ENCODE data around the gene MPHOSPH10. TPM values are rescaled to one million over a fixed set of nuclear protein-coding genes. Genes with fewer than 3 reads are reported as not detected.

The MPHOSPH10 gene
- total RNA-seq, 3 donors from 2014 or later: 24.8 to 32.1 (median 27.5) TPM

DNA sequence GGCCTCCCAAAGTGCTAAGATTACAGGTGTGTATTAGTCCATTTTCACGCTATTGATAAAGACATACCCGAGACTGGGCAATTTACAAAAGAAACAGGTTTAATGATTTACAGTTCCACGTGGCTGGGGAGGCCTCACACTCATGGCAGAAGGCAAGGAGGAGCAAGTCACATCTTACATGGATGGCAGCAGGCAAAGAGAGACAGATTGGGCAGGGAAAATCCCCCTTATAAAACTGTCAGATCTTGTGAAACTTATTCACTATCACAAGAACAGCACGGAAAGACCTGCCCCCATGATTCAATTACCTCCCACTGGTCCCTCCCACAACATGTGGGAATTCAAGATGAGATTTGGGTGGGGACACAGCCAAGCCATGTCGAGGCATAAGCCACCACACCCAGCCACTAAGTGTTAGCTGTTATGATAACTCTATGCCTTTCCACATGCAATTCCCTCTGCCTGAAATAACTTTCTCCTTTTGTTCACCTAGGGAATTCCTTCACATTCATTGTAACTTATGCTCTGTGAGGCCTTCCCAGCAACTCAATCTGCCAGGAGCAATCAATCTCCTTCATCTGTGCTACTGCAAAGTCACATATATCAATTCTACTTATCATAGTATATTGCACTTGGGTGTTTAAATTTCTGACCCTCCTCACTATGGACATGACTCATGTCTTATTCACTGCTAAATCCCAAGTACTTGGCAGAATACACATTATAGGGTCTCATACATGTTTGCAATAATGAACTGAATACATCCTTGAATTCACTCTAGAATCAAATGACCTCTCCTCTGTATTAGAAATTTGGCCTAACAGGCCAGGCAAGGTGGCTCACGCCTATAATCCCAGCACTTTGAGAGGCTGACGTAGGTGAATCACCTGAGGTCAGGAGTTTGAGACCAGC lies 7.8 kb upstream of the MPHOSPH10 start:
- Histone ChIP-seq H3K4me3 (no peak overlapping the region), H3K36me3 (peaks cover 5% of the 10 kb centered on the region), H3K4me1 (peaks cover 0 to 3% of the 10 kb centered on the region in 2 donors), H3K9me3 (no peaks in the 10 kb centered on the region), H3K27ac (no peak overlapping the region), H3K27me3 (no peaks in the 10 kb centered on the region)
- intact Hi-C loops (cut with DNase I; ENCODE audit: low total_unique reads): no loop called here
- DNase-seq (ENCODE audit: low spot score in 2 of 2): no peak
- TF ChIP-seq, protein P1, sequence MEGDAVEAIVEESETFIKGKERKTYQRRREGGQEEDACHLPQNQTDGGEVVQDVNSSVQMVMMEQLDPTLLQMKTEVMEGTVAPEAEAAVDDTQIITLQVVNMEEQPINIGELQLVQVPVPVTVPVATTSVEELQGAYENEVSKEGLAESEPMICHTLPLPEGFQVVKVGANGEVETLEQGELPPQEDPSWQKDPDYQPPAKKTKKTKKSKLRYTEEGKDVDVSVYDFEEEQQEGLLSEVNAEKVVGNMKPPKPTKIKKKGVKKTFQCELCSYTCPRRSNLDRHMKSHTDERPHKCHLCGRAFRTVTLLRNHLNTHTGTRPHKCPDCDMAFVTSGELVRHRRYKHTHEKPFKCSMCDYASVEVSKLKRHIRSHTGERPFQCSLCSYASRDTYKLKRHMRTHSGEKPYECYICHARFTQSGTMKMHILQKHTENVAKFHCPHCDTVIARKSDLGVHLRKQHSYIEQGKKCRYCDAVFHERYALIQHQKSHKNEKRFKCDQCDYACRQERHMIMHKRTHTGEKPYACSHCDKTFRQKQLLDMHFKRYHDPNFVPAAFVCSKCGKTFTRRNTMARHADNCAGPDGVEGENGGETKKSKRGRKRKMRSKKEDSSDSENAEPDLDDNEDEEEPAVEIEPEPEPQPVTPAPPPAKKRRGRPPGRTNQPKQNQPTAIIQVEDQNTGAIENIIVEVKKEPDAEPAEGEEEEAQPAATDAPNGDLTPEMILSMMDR (IDR thresholded peaks at IDR 0.05): no peak
- no peak for TF ChIP-seq POLR2AphosphoS5 (IDR thresholded peaks at IDR 0.05)
- no peak for TF ChIP-seq POLR2A (IDR thresholded peaks at IDR 0.05)

DNA sequence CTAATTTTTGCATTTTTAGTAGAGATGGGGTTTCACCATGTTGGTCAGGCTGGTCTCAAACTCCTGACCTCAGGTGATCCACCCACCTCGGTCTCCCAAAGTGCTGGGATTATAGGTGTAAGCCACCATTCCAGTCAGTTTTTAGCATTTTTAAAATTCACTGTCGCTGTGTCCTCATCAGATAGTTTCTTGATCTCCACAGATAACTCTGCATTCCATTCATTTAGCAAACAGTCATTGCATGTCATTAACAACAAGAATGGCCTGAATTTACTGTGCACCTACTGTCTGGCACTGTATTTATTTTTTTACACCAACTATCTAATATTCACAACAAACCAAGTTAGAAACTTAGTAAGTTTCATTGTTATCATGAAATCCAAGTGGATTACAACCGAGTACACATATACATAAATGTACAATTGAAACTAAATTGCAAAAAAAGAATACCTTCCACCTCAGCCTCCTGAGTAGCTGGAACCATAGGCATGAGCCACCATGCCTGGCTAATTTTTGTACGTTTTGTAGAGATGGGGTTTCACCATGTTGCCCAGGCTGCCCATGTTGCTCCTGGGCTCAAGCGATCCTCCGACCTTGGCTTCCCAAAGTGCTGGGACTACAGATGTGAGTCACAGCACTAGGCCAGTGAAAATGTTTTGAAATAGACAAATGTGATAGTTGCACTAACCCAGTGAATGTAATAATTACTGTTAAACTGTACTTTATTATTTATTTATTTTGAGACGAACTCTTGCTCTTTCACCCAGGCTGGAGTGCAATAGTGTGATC lies 4.7 kb upstream of the MPHOSPH10 start:
- Histone ChIP-seq H3K27me3 (no peaks in the 10 kb centered on the region), H3K4me1 (peaks cover 0 to 3% of the 10 kb centered on the region in 2 donors), H3K36me3 (peaks cover 5% of the 10 kb centered on the region), H3K9me3 (no peaks in the 10 kb centered on the region), H3K27ac (no peak overlapping the region), H3K4me3 (no peak overlapping the region)
- no peak for TF ChIP-seq POLR2A (IDR thresholded peaks at IDR 0.05)
- no peak for TF ChIP-seq POLR2AphosphoS5 (IDR thresholded peaks at IDR 0.05)
- TF ChIP-seq, protein P1 (IDR thresholded peaks at IDR 0.05): no peak
- no peak for DNase-seq (ENCODE audit: low spot score in 2 of 2)
- intact Hi-C loops (cut with DNase I; ENCODE audit: low total_unique reads): no loop called here

DNA sequence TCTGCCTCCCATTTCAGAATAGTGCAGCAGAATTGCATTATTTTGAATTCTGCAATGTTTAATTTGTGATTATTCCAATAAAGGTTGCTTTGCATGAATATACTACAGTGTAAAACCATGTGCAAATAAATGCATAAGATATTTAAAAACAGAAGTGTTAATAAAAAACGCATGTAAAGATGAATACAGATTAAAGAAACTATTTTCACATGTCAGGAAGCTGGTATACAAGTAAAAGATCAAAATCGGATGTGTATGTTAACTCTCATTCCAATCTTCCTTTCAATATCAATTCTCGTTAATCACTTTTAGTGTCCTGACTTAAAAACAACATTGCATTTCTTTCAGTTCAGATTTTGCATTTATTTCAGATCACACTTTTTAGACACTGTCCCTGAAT lies 3.5 kb upstream of the MPHOSPH10 start:
- Histone ChIP-seq H3K36me3 (peaks cover 5% of the 10 kb centered on the region), H3K9me3 (no peaks in the 10 kb centered on the region), H3K4me3 (no peak overlapping the region), H3K27ac (no peak overlapping the region), H3K4me1 (no peaks in the 10 kb centered on the region), H3K27me3 (no peaks in the 10 kb centered on the region)
- TF ChIP-seq, protein P1 (IDR thresholded peaks at IDR 0.05): no peak
- no peak for TF ChIP-seq POLR2AphosphoS5 (IDR thresholded peaks at IDR 0.05)
- no peak for DNase-seq (ENCODE audit: low spot score in 2 of 2)
- intact Hi-C loops (cut with DNase I; ENCODE audit: low total_unique reads): no loop called here

DNA sequence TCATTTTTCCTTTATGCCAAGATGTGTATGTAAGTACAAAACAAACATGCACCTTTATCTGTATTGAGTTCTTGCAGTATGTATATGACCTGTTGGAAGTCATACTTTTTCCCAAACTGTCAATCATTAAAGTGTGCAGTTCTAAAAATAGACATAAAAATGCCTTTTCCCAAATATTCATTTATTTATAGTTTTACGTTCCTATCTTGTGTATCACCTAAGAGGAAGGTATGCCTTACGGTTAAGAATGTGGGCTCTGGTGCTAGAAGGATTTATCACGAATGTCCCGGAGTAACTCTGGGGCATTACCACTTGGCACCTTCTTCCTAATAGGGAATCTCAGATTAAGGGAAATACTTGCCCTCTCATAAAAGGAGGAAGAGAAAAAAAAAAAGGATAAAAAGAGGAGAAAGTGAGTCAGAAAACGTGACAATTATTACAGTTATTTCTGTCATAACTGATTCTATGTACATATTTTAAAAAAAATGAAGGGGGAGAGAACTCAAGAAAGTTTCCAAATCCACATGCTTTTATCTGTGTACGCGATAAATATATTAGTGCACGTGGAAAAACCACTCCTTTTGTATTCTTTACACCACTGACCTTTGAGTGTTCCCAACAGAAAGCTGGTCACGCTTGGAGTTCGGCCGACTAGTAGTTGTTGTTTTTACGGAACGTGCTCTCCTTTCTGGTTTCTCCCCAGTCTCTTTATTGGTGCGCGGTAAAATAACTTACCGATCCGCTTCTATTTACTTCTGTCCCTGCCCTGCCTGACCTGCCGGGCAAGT lies 1.1 kb upstream of the MPHOSPH10 start:
- TF ChIP-seq, protein P1 (IDR thresholded peaks at IDR 0.05): no peak
- no peak for TF ChIP-seq POLR2AphosphoS5 (IDR thresholded peaks at IDR 0.05)
- no peak for TF ChIP-seq POLR2A (IDR thresholded peaks at IDR 0.05)
- H3K27ac ChIP-seq: peak overlapping the region; percentile 88 to 91
- no peaks in the 10 kb centered on the region for H3K4me1 ChIP-seq
- no peaks in the 10 kb centered on the region for H3K27me3 ChIP-seq
- no peaks in the 10 kb centered on the region for H3K36me3 ChIP-seq
- intact Hi-C loops (cut with DNase I; ENCODE audit: low total_unique reads): no loop called here
- H3K4me3 ChIP-seq: peak overlapping the region; percentile 69 to 94 (median 72)
- DNase-seq (ENCODE audit: low spot score in 2 of 2): no peak
- H3K9me3 ChIP-seq: no peaks in the 10 kb centered on the region

All from breast epithelium (tissue), 4 donors.